WI38 (cell line): Measurements from ENCODE around the gene IGSF3.

Experiments
- H3K4me3 ChIP-seq: 2 replicates; pipeline ENCODE4 v1.5.1; 2011; ENCODE audit warnings: low read depth, mild to moderate bottlenecking, control low read depth, low read length
- CTCF ChIP-seq: IDR thresholded peaks from 2 replicates; pipeline ENCODE4 v1.5.1; 2012; ENCODE audit warnings: low read depth, mild to moderate bottlenecking, control low read depth, low read length

Gene IGSF3

DNA sequence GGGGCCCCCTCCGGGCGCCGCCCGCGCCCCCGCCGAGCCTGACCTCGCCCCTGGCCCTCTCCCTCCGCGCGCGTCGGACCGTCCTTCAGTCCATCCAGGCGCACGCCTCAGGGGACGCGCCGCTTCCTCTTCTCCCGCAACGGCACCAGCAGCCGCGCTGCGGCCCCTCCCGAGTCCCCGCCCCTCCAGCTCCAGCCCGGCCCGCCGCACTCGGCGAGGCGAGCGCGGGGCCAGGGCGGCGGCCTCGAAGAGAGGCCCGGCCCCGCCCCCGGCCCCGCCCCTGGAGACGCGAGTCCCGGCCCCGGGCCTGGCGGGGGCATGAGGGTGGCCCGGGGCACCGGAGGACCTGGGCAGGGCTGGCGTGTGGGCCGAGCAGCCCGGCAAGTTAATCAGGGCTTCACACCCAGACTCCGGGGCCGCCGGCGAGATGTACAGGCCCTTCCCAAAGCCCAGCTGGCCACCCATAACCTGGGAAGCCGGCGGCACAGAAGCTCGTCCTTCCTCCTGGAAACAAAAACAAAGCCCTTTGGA is at the start of gene IGSF3:
Gene IGSF3 (minus strand): TSS at position 159 of the 531 bp plus-strand sequence. CDS start 1,407 bp downstream, outside the sequence.
- no peak for TF ChIP-seq CTCF
- peak within 1 kb of the TSS; percentile 21; the same call in 1 of the 2 replicates for H3K4me3 ChIP-seq

- TF ChIP-seq CTCF = no peak
- no peak overlapping the region for H3K4me3 ChIP-seq
These were observed 49.8 kb upstream of the IGSF3 start for GRCh38 chr1:116717318-116717717.

GRCh38 chr1:116716391-116716790 is 48.9 kb upstream of the IGSF3 start:
- no peak for TF ChIP-seq CTCF
- no peak overlapping the region for H3K4me3 ChIP-seq

DNA sequence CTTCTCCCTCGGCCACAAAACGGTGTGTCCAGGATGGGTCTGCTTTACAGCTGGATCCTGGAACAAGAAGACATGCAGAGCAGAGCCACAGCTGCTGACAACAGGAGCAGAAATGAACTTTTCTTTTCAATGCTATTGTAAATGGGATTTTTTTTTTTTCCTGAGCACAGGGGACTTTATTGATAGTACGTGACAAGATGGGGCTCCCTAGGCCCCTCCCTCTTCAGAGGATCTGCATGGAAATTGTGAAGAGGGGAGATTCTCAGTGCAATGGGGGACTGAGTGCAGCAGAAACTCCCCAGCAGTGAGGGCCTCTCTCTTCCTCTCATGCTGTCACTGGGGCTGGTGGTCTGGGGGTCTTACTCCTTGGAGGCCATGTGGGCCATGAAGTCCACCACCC is 45.9 kb upstream of the IGSF3 start:
- no peak for TF ChIP-seq CTCF
- no peak overlapping the region for H3K4me3 ChIP-seq

GRCh38 chr1:116712510-116712909 is 45.0 kb upstream of the IGSF3 start:
- TF ChIP-seq CTCF = no peak
- no peak overlapping the region for H3K4me3 ChIP-seq

- no peak for TF ChIP-seq CTCF
- no peak overlapping the region for H3K4me3 ChIP-seq
These were observed 43.8 kb upstream of the IGSF3 start for GRCh38 chr1:116711263-116711840.

- H3K4me3 ChIP-seq = no peak overlapping the region
- TF ChIP-seq CTCF = no peak
These were observed 43.1 kb upstream of the IGSF3 start for GRCh38 chr1:116710420-116711262.
